Astrocyte of the cerebellum (primary cell): ENCODE data around the gene KDM4B.
"Not testable (repeated sequence)": the region's sequence is repeated elsewhere in the genome, so short reads cannot be mapped to it uniquely, and the experiment has no call there.

Source experiments
- DNase-seq: peaks from one replicate; pipeline ENCODE4 v3.0.0-alpha.2; 2011; ENCODE audit warnings: low read depth
- H3K4me3 ChIP-seq: 2 replicates; pipeline ENCODE4 v1.5.1; 2011; ENCODE audit warnings: mild to moderate bottlenecking, low read depth, low read length, moderate library complexity
- CTCF ChIP-seq: IDR thresholded peaks from 2 replicates; pipeline ENCODE4 v1.5.1; 2012; ENCODE audit warnings: low read length, low read depth, moderate library complexity, mild to moderate bottlenecking; ENCODE audit errors: missing control alignments
- in situ Hi-C: cut with HindIII; loops from 2 replicates; pipeline ENCODE4 v1.10.0; 2017; ENCODE audit warnings: low sequenced_read_pairs

Gene KDM4B

GRCh38 chr19:5194641-5195040 lies 225.7 kb downstream of the KDM4B start:
- no peak for DNase-seq
- TF ChIP-seq CTCF = no peak
- no peak overlapping the region for H3K4me3 ChIP-seq
- in situ Hi-C loops = no loop called here

GRCh38 chr19:5195587-5195986 lies 226.7 kb downstream of the KDM4B start:
- DNase-seq, H3K4me3 ChIP-seq, in situ Hi-C loops: not testable (repeated sequence)

- in situ Hi-C loops = no loop called here
- no peak for DNase-seq
- TF ChIP-seq CTCF = no peak
- H3K4me3 ChIP-seq = no peak overlapping the region
These were observed 227.9 kb downstream of the KDM4B start for GRCh38 chr19:5196832-5197231.

GRCh38 chr19:5200844-5201243 lies 231.9 kb downstream of the KDM4B start:
- no peak for TF ChIP-seq CTCF
- in situ Hi-C loops = loop anchor here (10.0 kb wide), 1 partner anchor 54 kb away; no protein-coding TSS in a partner anchor

DNA sequence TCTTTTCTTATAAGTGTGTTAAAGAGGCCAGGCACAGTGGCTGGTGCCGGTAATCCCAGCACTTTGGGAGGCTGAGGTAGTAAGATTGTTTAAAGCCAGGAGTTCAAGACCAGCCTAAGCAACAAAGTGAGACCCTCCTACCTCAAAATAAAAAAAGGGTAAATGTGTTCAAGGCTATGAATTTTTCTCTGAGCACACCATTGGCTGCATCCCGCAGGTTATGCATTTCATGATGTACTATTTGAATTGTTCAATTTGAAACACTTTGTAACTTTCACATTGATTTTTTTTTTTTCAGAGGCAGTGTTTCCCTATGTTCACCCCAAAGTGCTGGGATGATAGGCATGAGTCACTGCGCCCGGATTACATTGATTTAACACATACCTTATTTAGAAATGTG lies 233.6 kb downstream of the KDM4B start:
- DNase-seq = no peak
- no peak for TF ChIP-seq CTCF
- in situ Hi-C loops = loop anchor here (10.0 kb wide), 1 partner anchor 52 kb away; no protein-coding TSS in a partner anchor
- no peak overlapping the region for H3K4me3 ChIP-seq

More at GRCh38 chr19:5200844-5201243, 231.9 kb downstream of the KDM4B start:
- no peak overlapping the region for H3K4me3 ChIP-seq
- no peak for DNase-seq
